GM12878 (cell line): ENCODE data around the gene REV3L. TPM values are rescaled to one million over a fixed set of nuclear protein-coding genes. Genes with fewer than 3 reads are reported as not detected.

Source experiments
- ATF7 ChIP-seq: fragments of 450-650 bp; IDR thresholded peaks from 2 replicates; pipeline ENCODE4 v1.6.1; 2016; ENCODE audit warnings: low read depth, mild to moderate bottlenecking
- BCL11A ChIP-seq: IDR thresholded peaks from 2 replicates; pipeline ENCODE4 v1.6.1; 2011; ENCODE audit warnings: low read depth, low read length
- BMI1 ChIP-seq: fragments of 450-650 bp; IDR thresholded peaks from 2 replicates; pipeline ENCODE4 v1.6.1; 2016; ENCODE audit warnings: mild to moderate bottlenecking, moderate library complexity, borderline replicate concordance
- CBX5 ChIP-seq: sonication (generic); IDR thresholded peaks from 2 replicates; pipeline ENCODE4 v1.6.1; 2016; ENCODE audit warnings: low read depth, moderate library complexity, mild to moderate bottlenecking, inconsistent platforms
- EGR1 ChIP-seq, 2 experiments: IDR thresholded peaks; 1 replicate in 1 of 2; 2 replicates in 1 of 2; pipeline ENCODE4 v1.6.1; 2011 to 2012; ENCODE audit warnings: low read depth in 2 of 2, low read length in 2 of 2, borderline replicate concordance in 1 of 2, mild to moderate bottlenecking in 1 of 2, moderate library complexity in 1 of 2
- ETV6 ChIP-seq, 2 experiments: fragments of 450-650 bp in 1 of 2; IDR thresholded peaks in 1 of 2; conservative IDR thresholded peaks in 1 of 2; 2 replicates each; pipeline ENCODE4 v1.6.1; 2014; ENCODE audit warnings: antibody characterized with exemption in 1 of 2, borderline replicate concordance in 1 of 2, low read depth in 1 of 2, mild to moderate bottlenecking in 1 of 2, moderate library complexity in 1 of 2
- EZH2 ChIP-seq: IDR thresholded peaks from 2 replicates; pipeline ENCODE4 v1.6.1; 2012; ENCODE audit warnings: low read depth, mild to moderate bottlenecking, control low read depth, inconsistent platforms, low read length, borderline replicate concordance; ENCODE audit not compliant: control insufficient read depth
- HDAC6 ChIP-seq: fragments of 200-600 bp; sonication (generic); IDR thresholded peaks from one replicate; pipeline ENCODE4 v1.8.0; 2017; ENCODE audit warnings: antibody characterized with exemption; ENCODE audit not compliant: unreplicated experiment
- MTA3 ChIP-seq: IDR thresholded peaks from 2 replicates; pipeline ENCODE4 v1.6.1; 2012; ENCODE audit warnings: low read length, inconsistent platforms, borderline replicate concordance
- NRF1 ChIP-seq: conservative IDR thresholded peaks from 2 replicates; pipeline ENCODE4 v1.6.1; 2011; ENCODE audit warnings: mild to moderate bottlenecking, low read depth, low read length, improper control_type of control experiment
- PML ChIP-seq: IDR thresholded peaks from 2 replicates; pipeline ENCODE4 v1.6.1; 2012; ENCODE audit warnings: low read length, inconsistent platforms
- POLR2AphosphoS2 ChIP-seq: IDR thresholded peaks from 2 replicates; pipeline ENCODE4 v1.6.1; 2011; ENCODE audit warnings: low read depth, mild to moderate bottlenecking, low read length, improper control_type of control experiment, moderate library complexity
- RELA ChIP-seq: fragments of 450-650 bp; IDR thresholded peaks from 2 replicates; pipeline ENCODE4 v1.8.0; 2014; ENCODE audit warnings: borderline replicate concordance; ENCODE audit not compliant: partially characterized antibody
- SMAD5 ChIP-seq: IDR thresholded peaks from 2 replicates; pipeline ENCODE4 v1.6.1; 2016; ENCODE audit warnings: antibody characterized with exemption, low read depth
- SRF ChIP-seq, 2 experiments: IDR thresholded peaks; 2 replicates each; pipeline ENCODE4 v1.6.1; 2011; ENCODE audit warnings: low read depth in 2 of 2, low read length in 2 of 2, mild to moderate bottlenecking in 1 of 2, moderate library complexity in 1 of 2
- STAT1 ChIP-seq: fragments of 450-650 bp; conservative IDR thresholded peaks from 2 replicates; pipeline ENCODE4 v1.6.1; 2014; ENCODE audit warnings: antibody characterized with exemption, mild to moderate bottlenecking
- SUPT20H ChIP-seq: IDR thresholded peaks from 2 replicates; pipeline ENCODE4 v1.6.1; 2011; ENCODE audit warnings: low read depth, mild to moderate bottlenecking, low read length, moderate library complexity, borderline replicate concordance; ENCODE audit not compliant: control insufficient read depth
- TCF7 ChIP-seq: IDR thresholded peaks from 2 replicates; pipeline ENCODE4 v1.6.1; 2014; ENCODE audit warnings: antibody characterized with exemption, borderline replicate concordance
- WRNIP1 ChIP-seq: IDR thresholded peaks from 2 replicates; pipeline ENCODE4 v1.6.1; 2011; ENCODE audit warnings: low read depth, low read length, improper control_type of control experiment, borderline replicate concordance
- ZNF207 ChIP-seq: fragments of 450-650 bp; IDR thresholded peaks from 2 replicates; pipeline ENCODE4 v1.6.1; 2014; ENCODE audit warnings: antibody characterized with exemption, mild to moderate bottlenecking, borderline replicate concordance
- ZNF217 ChIP-seq: fragments of 450-650 bp; IDR thresholded peaks from 2 replicates; pipeline ENCODE4 v1.6.1; 2017; ENCODE audit warnings: antibody characterized with exemption, mild to moderate bottlenecking
- polyA plus RNA-seq, 11 experiments: library from polyadenylated mRNA; depleted of rRNA in 4 of 11; unstranded in 6 of 11; stranded (reverse) in 5 of 11; fragments of >200 nt; fragmentation: Nextera tagmentation in 4 of 11; fragmentation: Illumina TruSeq in 1 of 11; extraction: Ambion mirVana in 4 of 11; extraction: Trizol in 1 of 11; gene quantifications; 1 replicate in 1 of 11; 2 replicates in 10 of 11; pipeline versions ENCODE4 v1.2.1 to v1.2.3, GENCODE V29; 2011 to 2016; ENCODE audit warnings: inconsistent platforms in 2 of 11, missing spikeins in 2 of 11, low read depth in 1 of 11
- total RNA-seq, 4 experiments: library from RNA; depleted of rRNA in 3 of 4; stranded (reverse); fragments of >200 nt in 3 of 4; fragmentation: Illumina TruSeq in 1 of 4; extraction: Trizol in 1 of 4; gene quantifications; 2 replicates each; pipeline versions ENCODE4 v1.2.1 to v1.2.3, GENCODE V29; 2013 to 2021
- TF ChIP-seq, protein P1 (sequence below): fragments of 450-650 bp; IDR thresholded peaks from 2 replicates; pipeline ENCODE4 v1.6.1; 2016; ENCODE audit warnings: mild to moderate bottlenecking
- TF ChIP-seq, protein P2 (sequence below): IDR thresholded peaks from 2 replicates; pipeline ENCODE4 v1.6.1; 2011; ENCODE audit warnings: mild to moderate bottlenecking, low read depth, low read length, moderate library complexity; ENCODE audit not compliant: insufficient replicate concordance
- TF ChIP-seq, protein P3 (sequence below): fragments of 450-650 bp; IDR thresholded peaks from 2 replicates; pipeline ENCODE4 v1.6.1; 2016; ENCODE audit warnings: mild to moderate bottlenecking, moderate library complexity, borderline replicate concordance

The REV3L gene
- total and polyA plus RNA-seq, 10 of the 15 experiments (the other 5 are each of a cell fraction or from before 2014, with no cell fraction given): 7.6 to 33.6 (median 21.5) TPM

DNA sequence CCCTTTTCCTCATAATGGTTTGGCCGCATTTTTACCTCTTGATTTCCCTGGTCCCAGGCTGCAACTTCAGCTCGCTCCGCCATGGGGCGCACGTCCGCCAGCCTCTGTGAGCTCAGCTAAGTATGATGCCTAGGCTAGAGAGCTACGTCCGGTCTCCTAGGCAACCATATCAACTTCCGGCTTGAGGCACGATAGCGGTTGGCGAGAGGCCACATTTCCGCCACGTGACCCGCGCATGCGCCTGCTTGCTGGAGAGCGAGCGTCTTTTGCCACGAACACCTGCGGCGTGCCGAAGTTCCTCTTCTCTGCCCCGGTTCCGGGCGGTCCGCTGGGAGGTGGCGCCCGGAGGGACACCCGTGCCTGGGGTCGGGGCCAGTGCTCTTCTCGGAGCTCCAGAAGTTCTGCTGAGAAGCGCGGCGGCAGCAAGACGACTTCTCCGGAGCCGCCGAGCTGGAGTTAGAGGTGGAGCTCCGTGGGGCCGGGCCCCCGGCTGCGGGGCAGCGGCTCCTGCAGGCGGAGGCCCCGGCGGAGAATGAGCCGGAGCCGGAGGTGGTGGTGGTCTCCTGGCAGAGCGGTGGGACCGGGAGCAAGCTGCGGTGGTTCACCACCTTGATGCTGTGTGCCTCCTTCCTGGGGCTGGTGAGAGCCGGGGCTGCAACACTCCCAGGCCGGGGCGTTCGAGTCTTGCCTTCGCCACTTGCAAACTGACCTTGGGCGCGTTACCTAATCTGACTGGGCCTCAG, 223.8 kb downstream of the REV3L start (continued):
- peak; percentile 79 for TF ChIP-seq NRF1
- TF ChIP-seq WRNIP1: no peak
- no peak for TF ChIP-seq SRF (IDR thresholded peaks at IDR 0.05; ENCODE audit: low read depth in 2 of 2, low read length in 2 of 2)
- TF ChIP-seq, protein P1, sequence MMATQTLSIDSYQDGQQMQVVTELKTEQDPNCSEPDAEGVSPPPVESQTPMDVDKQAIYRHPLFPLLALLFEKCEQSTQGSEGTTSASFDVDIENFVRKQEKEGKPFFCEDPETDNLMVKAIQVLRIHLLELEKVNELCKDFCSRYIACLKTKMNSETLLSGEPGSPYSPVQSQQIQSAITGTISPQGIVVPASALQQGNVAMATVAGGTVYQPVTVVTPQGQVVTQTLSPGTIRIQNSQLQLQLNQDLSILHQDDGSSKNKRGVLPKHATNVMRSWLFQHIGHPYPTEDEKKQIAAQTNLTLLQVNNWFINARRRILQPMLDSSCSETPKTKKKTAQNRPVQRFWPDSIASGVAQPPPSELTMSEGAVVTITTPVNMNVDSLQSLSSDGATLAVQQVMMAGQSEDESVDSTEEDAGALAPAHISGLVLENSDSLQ: peak; percentile 27; the same call in 1 of the 2 replicates
- peak; percentile 17; the same call in 1 of the 2 replicates for TF ChIP-seq BCL11A
- no peak for TF ChIP-seq EZH2
- TF ChIP-seq PML: peak; percentile 72
- no peak for TF ChIP-seq HDAC6
- no peak for TF ChIP-seq TCF7
- TF ChIP-seq ETV6 (conservative IDR thresholded peaks at IDR 0.05 in 1 of 2, IDR thresholded peaks at IDR 0.05 in 1 of 2; ENCODE audit: borderline replicate concordance in 1 of 2, low read depth in 1 of 2): peak in 1 of 2 experiments; percentile 41; a peak in 2 of 4 replicates
- peak; percentile 48 for TF ChIP-seq ATF7
- no peak for TF ChIP-seq CBX5
- TF ChIP-seq, protein P2, sequence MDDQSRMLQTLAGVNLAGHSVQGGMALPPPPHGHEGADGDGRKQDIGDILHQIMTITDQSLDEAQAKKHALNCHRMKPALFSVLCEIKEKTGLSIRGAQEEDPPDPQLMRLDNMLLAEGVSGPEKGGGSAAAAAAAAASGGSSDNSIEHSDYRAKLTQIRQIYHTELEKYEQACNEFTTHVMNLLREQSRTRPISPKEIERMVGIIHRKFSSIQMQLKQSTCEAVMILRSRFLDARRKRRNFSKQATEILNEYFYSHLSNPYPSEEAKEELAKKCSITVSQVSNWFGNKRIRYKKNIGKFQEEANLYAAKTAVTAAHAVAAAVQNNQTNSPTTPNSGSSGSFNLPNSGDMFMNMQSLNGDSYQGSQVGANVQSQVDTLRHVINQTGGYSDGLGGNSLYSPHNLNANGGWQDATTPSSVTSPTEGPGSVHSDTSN: no peak
- peak; percentile 28; the same call in 1 of the 2 replicates for TF ChIP-seq ZNF217
- TF ChIP-seq SUPT20H: no peak
- TF ChIP-seq, protein P3, sequence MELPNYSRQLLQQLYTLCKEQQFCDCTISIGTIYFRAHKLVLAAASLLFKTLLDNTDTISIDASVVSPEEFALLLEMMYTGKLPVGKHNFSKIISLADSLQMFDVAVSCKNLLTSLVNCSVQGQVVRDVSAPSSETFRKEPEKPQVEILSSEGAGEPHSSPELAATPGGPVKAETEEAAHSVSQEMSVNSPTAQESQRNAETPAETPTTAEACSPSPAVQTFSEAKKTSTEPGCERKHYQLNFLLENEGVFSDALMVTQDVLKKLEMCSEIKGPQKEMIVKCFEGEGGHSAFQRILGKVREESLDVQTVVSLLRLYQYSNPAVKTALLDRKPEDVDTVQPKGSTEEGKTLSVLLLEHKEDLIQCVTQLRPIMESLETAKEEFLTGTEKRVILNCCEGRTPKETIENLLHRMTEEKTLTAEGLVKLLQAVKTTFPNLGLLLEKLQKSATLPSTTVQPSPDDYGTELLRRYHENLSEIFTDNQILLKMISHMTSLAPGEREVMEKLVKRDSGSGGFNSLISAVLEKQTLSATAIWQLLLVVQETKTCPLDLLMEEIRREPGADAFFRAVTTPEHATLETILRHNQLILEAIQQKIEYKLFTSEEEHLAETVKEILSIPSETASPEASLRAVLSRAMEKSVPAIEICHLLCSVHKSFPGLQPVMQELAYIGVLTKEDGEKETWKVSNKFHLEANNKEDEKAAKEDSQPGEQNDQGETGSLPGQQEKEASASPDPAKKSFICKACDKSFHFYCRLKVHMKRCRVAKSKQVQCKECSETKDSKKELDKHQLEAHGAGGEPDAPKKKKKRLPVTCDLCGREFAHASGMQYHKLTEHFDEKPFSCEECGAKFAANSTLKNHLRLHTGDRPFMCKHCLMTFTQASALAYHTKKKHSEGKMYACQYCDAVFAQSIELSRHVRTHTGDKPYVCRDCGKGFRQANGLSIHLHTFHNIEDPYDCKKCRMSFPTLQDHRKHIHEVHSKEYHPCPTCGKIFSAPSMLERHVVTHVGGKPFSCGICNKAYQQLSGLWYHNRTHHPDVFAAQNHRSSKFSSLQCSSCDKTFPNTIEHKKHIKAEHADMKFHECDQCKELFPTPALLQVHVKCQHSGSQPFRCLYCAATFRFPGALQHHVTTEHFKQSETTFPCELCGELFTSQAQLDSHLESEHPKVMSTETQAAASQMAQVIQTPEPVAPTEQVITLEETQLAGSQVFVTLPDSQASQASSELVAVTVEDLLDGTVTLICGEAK: peak; percentile 94
- no peak for TF ChIP-seq STAT1
- no peak for TF ChIP-seq MTA3
- peak; percentile 70; the same call in 1 of the 2 replicates for TF ChIP-seq SMAD5
- TF ChIP-seq POLR2AphosphoS2: peak; percentile 56; the same call in 1 of the 2 replicates
- TF ChIP-seq EGR1 (IDR thresholded peaks at IDR 0.05; ENCODE audit: borderline replicate concordance in 1 of 2, low read depth in 2 of 2, low read length in 2 of 2): no peak
- TF ChIP-seq ZNF207: peak; percentile 88; the same call in 1 of the 2 replicates
- TF ChIP-seq RELA: peak; percentile 91
- peak; percentile 99 for TF ChIP-seq BMI1
